HG03521 (cell line): ENCODE measurements around the gene TOMM20L.
"Not testable (repeated sequence)": the region's sequence is repeated elsewhere in the genome, so short reads cannot be mapped to it uniquely, and the experiment has no call there.

Experiments
- ATAC-seq: cut with Tn5 transposase; IDR thresholded peaks from one replicate; pipeline ENCODE4 v1.9.1; 2021; ENCODE audit warnings: mild to moderate bottlenecking, moderate library complexity; ENCODE audit not compliant: unreplicated experiment

The TOMM20L gene

DNA sequence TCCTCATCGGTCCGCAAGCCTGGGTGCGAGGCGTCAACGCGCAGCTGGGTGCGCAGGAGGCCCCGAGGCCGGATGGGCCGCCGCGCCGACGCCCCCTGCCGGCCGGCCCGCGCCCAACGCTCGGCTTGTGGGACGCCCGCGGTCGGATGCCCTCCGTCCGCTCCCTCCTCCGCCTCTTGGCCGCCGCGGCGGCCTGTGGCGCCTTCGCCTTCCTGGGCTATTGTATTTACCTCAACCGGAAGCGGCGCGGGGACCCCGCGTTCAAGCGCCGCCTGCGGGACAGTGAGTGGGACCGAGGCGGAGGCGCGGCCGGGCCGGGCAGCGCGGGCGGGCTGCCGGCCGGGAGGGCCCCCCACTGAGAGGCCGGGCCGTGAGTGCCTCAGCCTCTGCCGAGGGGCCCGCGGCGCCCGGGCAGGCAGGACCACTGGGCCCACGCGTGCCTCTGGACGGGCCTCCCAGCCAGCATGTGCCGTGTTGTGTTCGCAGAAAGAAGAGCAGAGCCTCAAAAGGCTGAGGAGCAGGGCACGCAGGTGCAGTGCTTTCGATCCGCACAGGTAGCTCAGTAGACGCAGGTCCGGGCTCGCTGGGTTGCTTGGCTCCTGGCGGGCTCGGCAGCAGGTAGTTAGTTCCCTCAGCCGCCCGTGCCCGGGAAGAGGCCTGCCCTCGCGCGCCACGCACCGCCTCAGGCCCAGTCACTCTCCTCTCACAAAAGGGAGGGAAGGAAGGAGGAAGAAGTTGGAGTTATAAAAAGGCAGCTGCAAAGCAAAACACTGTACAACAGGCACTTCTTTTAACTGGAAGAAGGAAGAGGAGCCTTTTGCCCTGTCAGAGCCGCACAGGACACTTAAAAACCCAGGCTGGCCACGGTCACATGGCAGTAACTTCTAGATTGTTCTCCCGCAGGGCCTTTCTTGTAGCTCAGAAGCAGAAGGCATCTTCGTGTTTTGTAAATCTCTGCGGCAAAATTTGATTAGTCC lies at the start of gene TOMM20L:
TSS of gene TOMM20L (plus strand) at position 119 of the 977 bp plus-strand sequence. CDS start at position 147, 28 bp downstream.
- peak; percentile 92 for ATAC-seq

GRCh38 chr14:58353516-58354299 lies 42.0 kb upstream of the TOMM20L start:
- ATAC-seq = no peak

DNA sequence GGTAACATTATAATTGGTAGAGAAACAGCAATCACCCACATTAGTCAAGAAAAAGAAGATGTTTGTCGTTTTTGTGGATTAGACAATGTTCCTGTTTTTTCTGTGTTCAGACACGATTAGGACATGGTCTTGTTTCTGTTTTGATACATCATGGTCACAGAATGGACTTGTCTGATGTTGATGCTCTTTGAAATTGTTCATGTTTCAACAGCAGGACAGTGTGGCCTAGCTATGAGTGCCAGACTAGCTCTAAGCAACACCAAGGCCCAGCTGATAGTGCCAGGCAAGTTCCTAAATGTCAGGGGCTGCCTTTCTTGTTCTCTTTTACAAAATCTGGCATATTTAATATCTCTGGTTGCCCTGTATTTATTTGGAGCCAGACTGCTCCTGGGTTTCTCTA lies 40.9 kb upstream of the TOMM20L start:
- no peak for ATAC-seq

GRCh38 chr14:58356268-58356667 lies 39.5 kb upstream of the TOMM20L start:
- no peak for ATAC-seq

DNA sequence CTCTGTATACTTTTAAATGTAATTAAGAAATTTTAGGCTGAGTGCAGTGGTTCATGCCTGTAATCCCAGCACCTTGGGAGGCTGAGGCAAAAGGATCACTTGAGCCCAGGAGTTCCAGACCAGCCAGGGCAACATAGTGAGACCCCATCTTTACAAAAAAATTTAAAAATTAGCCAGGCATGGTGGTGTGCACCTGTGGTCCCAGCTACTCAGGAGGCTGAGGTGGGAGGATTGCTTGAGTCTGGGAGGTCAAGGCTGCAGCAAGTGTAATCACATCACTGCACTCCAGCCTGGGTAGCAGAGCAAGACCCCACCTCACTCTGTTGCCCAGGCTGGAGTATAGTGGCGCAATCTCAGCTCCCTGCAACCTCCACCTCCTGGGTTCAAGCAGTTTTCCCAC lies 33.5 kb upstream of the TOMM20L start:
- not testable (repeated sequence) for ATAC-seq

DNA sequence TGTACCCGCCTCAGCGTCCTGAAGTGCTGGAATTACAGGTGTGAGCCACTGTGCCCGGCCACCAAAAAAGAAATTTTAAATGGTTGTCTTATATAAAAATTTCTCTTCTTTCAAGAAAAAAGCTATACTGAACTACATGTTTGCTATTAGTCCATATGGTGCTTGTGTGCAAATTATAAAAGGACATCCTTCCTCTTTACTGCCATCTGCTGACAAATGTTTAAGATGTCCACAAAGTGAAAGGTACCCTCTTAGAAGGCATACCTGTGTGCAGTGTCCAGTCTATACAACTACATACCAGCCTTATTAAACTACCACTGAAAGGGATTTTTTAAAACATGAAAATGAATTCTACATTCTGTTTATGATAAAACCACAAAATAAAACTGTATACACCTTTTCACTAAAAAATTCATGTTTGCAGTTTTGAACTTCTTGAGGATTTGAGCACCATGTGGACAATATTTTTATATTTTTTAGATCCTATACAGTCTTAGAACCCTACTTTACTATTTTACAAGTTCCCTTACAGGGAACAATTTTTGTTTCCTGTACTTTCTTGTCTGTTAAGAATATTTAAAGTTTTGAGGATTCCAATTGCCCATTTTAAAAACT lies 32.8 kb upstream of the TOMM20L start:
- ATAC-seq = no peak

DNA sequence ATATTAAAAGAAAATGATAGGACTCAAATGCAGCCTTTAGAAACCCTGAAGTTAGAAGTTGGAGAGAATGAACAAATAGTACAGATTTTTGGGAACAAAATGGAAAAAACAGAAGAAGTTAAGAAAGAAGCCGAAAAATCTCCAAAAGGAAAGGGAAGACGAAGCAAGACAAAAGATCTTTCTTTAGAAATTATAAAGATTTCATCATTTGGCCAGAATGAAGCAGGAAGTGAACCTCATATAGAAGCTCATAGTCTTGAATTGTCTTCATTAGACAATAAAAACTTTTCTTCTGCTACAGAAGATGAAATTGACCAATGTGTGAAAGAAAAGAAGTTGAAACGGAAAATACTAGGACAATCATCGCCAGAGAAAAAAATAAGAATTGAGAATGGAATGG lies 31.4 kb upstream of the TOMM20L start:
- ATAC-seq = no peak

DNA sequence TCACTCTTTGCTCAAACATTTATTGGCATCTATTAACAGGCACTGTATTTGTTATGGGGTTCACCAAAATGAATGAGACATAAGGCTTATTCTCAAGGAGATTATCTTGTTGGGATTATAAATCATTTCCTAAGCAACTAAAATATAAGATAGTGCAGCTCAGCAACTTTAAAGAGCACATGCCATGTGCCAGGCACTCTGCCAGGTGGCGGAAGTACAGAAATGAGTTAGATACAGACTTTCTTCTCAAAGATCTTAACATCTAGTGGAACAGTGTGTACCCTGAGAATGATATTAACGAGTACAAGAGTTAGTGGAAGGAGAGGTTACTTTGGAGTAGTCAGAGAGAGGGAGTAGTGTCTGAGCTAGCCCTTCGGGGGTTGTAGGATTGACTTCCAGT lies 28.4 kb upstream of the TOMM20L start:
- ATAC-seq = no peak

GRCh38 chr14:58368956-58369355 lies 26.8 kb upstream of the TOMM20L start:
- no peak for ATAC-seq

GRCh38 chr14:58376791-58377190 lies 18.9 kb upstream of the TOMM20L start:
- ATAC-seq = no peak

GRCh38 chr14:58390830-58391229 lies 4.9 kb upstream of the TOMM20L start:
- no peak for ATAC-seq

DNA sequence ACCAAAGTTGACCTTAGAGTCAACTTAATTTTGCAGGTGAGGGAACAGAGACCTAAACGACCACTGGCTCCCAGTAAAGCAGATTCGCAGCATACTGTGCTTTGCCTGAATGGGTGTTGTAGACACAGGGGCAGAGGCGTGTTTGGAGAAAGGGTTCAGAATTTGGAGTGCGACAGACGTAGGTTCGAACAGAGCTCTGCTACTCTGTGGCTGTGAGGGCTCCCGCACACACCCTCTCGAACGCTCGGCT lies 243 bp upstream of the TOMM20L start:
- ATAC-seq = no peak

DNA sequence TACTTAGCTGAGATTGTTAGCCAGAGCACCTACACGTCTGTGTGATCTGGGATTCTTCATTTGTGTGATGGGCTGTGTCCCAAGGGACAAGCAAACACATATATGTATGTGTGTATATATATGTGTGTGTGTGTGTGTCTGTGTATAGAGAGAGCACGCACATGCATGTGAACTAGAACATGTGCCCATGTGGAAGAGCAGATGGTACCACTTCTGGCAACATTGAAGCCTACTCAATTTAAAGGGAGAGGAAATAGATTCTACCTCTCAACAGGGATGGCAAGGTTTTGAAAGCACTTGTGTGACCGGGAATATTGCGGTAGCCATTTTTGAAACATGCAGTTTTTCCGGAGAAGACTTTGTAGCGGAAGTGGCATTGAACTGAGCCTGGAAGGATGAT lies 1.4 kb downstream of the TOMM20L start:
- no peak for ATAC-seq

DNA sequence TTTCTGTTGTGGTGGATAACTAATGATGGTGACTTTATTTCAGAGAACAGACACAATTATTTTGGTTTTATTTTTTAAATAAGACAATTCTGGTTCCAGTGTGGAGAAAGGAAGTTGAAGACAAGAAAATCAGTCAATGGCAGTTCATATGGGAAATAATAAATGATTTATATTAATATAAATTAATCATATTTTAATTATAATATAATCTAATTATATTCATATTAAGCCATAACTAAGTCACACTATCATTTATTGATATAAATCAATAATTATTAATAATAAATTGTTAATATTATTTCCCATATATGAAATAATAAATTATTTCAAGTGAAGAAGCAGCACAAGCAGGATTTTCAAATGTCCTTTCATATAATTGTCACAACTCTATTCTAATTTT lies 2.8 kb downstream of the TOMM20L start:
- no peak for ATAC-seq

- no peak for ATAC-seq
Measured at GRCh38 chr14:58398895-58399294, 3.2 kb downstream of the TOMM20L start.

DNA sequence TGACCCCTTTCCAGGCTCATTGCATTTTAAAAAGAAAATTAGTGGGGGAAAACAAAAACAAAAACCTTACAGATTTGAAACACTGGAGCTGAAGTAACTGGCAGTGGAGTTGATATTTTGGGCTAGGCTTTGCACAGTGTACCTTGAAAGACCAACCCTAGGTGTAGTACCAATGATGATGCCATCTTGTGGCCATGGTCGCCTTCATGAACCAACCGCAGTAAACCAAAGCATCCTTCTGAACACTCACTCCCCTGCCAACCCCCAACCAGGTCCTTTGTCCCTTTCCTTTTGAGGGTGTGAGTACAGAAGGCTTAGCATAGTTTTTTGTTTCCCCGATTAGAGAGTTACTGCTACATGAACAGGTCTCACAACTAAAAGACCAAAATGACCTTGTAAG lies 5.9 kb downstream of the TOMM20L start:
- no peak for ATAC-seq

- no peak for ATAC-seq
Measured at GRCh38 chr14:58408681-58409215, 13.0 kb downstream of the TOMM20L start.

DNA sequence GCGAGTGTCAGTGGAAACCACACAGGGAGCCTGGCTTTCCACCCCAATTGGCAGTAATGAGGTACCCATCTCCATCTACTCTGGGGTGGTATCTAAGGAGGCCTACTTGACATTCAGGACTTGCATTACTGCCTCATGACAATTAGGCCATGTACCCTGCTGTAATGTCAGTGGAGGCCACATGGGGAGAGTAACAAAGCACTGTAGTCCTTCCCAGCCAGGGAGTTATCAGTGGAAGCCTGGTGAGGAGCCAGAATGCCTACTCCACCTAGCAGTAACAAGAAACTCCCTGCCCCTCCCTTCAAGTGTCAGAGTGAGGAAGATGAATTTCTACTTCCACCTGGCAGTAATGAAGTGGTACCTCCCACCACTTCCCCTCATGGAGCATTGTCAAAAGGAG lies 19.1 kb downstream of the TOMM20L start:
- no peak for ATAC-seq

DNA sequence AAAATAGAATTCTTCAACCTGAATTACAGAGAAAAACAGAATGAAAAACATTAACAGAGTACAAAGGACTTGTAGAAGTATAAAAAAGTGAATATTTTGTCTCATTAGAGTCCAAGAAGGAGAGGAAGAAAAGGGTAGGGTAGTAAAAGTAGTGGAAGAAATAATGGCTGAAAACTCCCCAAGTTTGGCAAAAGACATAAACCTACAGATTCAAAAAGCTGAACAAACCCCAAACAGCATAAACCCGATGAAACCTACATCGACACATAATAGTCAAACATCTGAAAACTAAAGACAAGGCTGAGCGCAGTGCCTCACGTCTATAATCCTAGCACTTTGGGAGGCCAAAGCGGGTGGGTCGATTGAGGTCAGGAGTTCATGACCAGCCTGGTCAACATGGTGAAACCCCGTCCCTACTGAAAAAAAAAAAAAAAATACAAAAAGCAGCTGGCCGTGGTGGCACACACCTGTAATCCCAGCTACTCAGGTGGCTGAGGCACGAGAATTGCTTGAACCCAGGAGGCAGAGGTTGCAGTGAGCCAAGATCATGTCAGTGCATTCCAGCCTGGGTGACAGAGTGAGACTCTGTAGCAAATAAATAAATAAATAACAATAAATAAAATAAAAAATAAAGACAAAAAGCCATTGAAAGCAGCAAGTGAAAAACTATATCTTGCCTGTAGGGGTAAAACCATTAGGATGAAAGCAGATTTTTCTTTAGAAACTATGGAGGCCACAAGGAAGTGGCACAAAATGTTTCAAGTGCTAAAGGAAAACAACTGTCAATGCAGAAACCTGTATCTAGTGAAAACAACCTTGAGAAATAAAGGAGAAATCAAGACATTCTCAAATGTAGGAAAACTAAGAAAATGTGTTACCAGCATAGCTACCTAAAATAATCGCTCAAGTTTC lies 20.2 kb downstream of the TOMM20L start:
- ATAC-seq = no peak

- not testable (repeated sequence) for ATAC-seq
Measured at GRCh38 chr14:58416934-58417333, 21.2 kb downstream of the TOMM20L start.
